SW480 (cell line): ENCODE results near the gene RHBDL3.

ENCODE experiments used
- DNase-seq: peaks from one replicate; pipeline ENCODE4 v3.0.0-alpha.2; 2016; ENCODE audit warnings: low spot score

RHBDL3 gene

DNA sequence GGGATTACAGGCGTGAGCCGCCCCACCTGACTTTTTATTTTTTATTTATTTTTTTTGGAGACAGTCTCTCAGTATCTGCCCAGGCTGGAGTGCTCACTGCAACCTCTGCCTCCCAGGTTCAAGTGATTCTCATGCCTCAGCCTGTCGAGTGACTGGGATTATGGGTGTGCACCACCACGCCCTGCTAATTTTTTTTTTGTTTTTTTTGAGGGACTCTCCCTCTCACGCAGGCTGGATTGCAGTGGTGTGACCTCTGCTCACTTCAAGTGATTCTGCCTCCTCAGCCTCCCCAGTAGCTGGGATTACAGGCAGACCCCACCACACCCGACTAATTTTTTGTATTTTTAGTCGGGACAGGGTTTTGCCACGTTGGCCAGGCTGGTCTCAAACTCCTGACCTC is 92.0 kb downstream of the RHBDL3 start:
- DNase-seq, result no peak

DNA sequence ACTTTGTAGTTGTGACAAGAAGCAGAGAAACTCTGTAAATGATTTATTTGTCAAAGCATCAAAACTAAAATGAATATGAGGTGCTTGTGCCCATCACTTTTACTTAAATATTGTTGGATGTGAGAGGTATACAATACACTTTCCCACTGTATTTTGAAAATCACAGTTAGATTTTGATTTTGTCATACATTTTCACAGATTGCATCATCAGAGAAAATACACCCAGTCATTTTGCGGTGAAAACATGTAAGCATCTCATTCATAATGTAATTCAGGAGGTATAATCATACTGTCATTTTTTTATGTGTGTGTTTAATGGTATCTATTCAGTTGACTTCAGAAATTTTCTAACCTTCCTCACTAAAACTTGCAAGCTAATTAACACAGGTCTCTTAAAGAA is 95.6 kb downstream of the RHBDL3 start:
- DNase-seq, result no peak

DNA sequence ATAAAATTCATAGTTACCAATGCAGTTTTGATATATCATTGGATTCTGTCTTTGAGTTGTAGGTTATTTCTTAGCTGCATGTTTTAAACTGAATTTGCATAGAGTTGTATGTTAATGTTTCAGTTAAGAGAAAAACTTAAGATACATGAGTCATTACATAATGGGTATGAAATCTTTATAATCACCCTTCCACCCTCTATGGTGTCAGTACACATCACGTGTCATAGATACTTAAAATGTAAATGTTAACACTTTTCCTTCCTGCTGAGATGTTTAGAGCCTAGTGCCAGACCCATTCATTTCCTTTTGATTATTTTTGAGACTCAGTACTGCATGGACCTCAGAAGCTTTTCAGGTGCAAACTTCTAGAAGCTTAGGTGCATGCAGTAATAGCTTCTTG is 104.8 kb downstream of the RHBDL3 start:
- DNase-seq, result no peak
